A549 (cell line): ENCODE results near the gene COL13A1. TPM values are rescaled to one million over a fixed set of nuclear protein-coding genes. Genes with fewer than 3 reads are reported as not detected.
A peak's percentile ranks its signal among the peaks of the same experiment; 100 is the strongest.

ENCODE experiments used
- ATAC-seq, 2 experiments: fragments of 200-7000 bp in 1 of 2; fragments of >200 bp in 1 of 2; cut with Nextera tagmentation in 1 of 2; cut with Tn5 transposase in 1 of 2; 3 replicates each; pipeline versions ENCODE4 v1.8.0 to v1.9.1; 2018 to 2020; ENCODE audit warnings: mild to moderate bottlenecking in 1 of 2, moderate library complexity in 1 of 2
- CTCF ChIA-PET: fragments of 300-600 bp; sonication (Branson Sonifier 250); formaldehyde crosslinking; extraction: SDS; loops from one replicate; lab custom pipeline; 2021; ENCODE audit warnings: antibody characterized with exemption, inconsistent platforms; lab: Yijun Ruan, JAX
- POLR2A ChIA-PET: fragments of 350-600 bp; formaldehyde crosslinking; extraction: SDS; loops from one replicate; lab custom pipeline; 2021; ENCODE audit warnings: antibody characterized with exemption, inconsistent platforms; lab: Yijun Ruan, JAX
- DNase-seq, 2 experiments: peaks; one replicate each; pipeline versions ENCODE4 v3.0.0 to v3.0.0-alpha.2; 2011 to 2016; ENCODE audit warnings: low read depth in 1 of 2, low spot score in 1 of 2
- FAIRE-seq: peaks from 2 replicates; lab custom pipeline; 2011; peaks lifted over from hg19 to GRCh38; lab: Jason Lieb, UNC
- H3K27ac ChIP-seq, 2 experiments: fragments of >200 bp; sonication (Bioruptor Twin); formaldehyde crosslinking; 3 replicates each; pipeline ENCODE4 v1.5.1; 2016 to 2017
- H3K4me1 ChIP-seq: fragments of >200 bp; sonication (Bioruptor Twin); formaldehyde crosslinking; 3 replicates; pipeline ENCODE4 v1.6.1; 2016
- H3K4me2 ChIP-seq: fragments of >200 bp; sonication (Bioruptor Twin); formaldehyde crosslinking; 3 replicates; pipeline ENCODE4 v1.6.1; 2016
- H3K4me3 ChIP-seq: fragments of >200 bp; sonication (Bioruptor Twin); formaldehyde crosslinking; 3 replicates; pipeline ENCODE4 v1.5.1; 2016
- H3K9me3 ChIP-seq: fragments of >200 bp; sonication (Bioruptor Twin); formaldehyde crosslinking; 3 replicates; pipeline ENCODE4 v1.6.1; 2016
- CEBPB ChIP-seq, 2 experiments: fragments of >200 bp in 1 of 2; sonication (Bioruptor Twin) in 1 of 2; formaldehyde crosslinking in 1 of 2; IDR thresholded peaks; 2 replicates each; pipeline ENCODE4 v1.6.1; 2012 to 2016
- CHD4 ChIP-seq: fragments of 200-600 bp; sonication (generic); IDR thresholded peaks from 2 replicates; pipeline ENCODE4 v1.6.1; 2016; ENCODE audit warnings: antibody characterized with exemption, mild to moderate bottlenecking, borderline replicate concordance
- FOSL2 ChIP-seq, 2 experiments: fragments of 450-650 bp in 1 of 2; fragments of >200 bp in 1 of 2; sonication (Bioruptor Twin) in 1 of 2; formaldehyde crosslinking; IDR thresholded peaks; 2 replicates each; pipeline versions ENCODE4 v1.5.0 to v1.6.1; 2016 to 2020; ENCODE audit warnings: mild to moderate bottlenecking in 1 of 2, moderate library complexity in 1 of 2
- HDAC2 ChIP-seq: fragments of 200-600 bp; sonication (generic); IDR thresholded peaks from 2 replicates; pipeline ENCODE4 v1.6.1; 2016
- HEYL ChIP-seq: fragments of 250-450 bp; sonication (Bioruptor Pico); IDR thresholded peaks from 2 replicates; pipeline ENCODE4 v1.8.0; 2021; ENCODE audit warnings: mild to moderate bottlenecking, moderate library complexity
- JUNB ChIP-seq: fragments of >200 bp; sonication (Bioruptor Twin); formaldehyde crosslinking; IDR thresholded peaks from 2 replicates; pipeline ENCODE4 v1.6.1; 2016
- NFE2L2 ChIP-seq: fragments of 150-350 bp; conservative IDR thresholded peaks from 2 replicates; pipeline ENCODE4 v1.6.1; 2014; ENCODE audit warnings: low read length
- NR3C1 ChIP-seq: fragments of >200 bp; sonication (Bioruptor Twin); formaldehyde crosslinking; IDR thresholded peaks from 3 replicates; pipeline ENCODE4 v1.6.1; 2017
- RAD21 ChIP-seq, 2 experiments: fragments of >200 bp in 1 of 2; sonication (Bioruptor Twin) in 1 of 2; formaldehyde crosslinking in 1 of 2; IDR thresholded peaks in 1 of 2; conservative IDR thresholded peaks in 1 of 2; 2 replicates in 1 of 2; 3 replicates in 1 of 2; pipeline ENCODE4 v1.6.1; 2012 to 2018; ENCODE audit warnings: inconsistent platforms in 1 of 2
- SREBF2 ChIP-seq: fragments of 450-650 bp; IDR thresholded peaks from 2 replicates; pipeline ENCODE4 v1.6.1; 2014; ENCODE audit warnings: mild to moderate bottlenecking, moderate library complexity
- TFCP2L1 ChIP-seq: fragments of 250-450 bp; sonication (Bioruptor Pico); IDR thresholded peaks from 2 replicates; pipeline ENCODE4 v1.5.0; 2021; ENCODE audit warnings: mild to moderate bottlenecking
- WGBS: methylation state at CpG from one replicate; pipeline ENCODE4 v1.1.6; 2017; ENCODE audit errors: missing lambda C conversion rate; 5-methylcytosine and 5-hydroxymethylcytosine counted together
- polyA plus RNA-seq, 4 experiments: library from polyadenylated mRNA; depleted of rRNA in 3 of 4; stranded (reverse); fragments of >200 nt; fragmentation: RNase III in 1 of 4; extraction: RNeasy Plus Mini Kit Qiagen cat#74134 plus additional on column Dnase treatment in 1 of 4; gene quantifications; 2 replicates in 3 of 4; 3 replicates in 1 of 4; pipeline ENCODE4 v1.2.3, GENCODE V29; 2011 to 2017
- TF ChIP-seq, protein P1 (sequence below): IDR thresholded peaks from 2 replicates; pipeline ENCODE4 v1.6.1; 2012
- TF ChIP-seq, protein P2 (sequence below): IDR thresholded peaks from 2 replicates; pipeline ENCODE4 v1.6.1; 2012
- TF ChIP-seq, protein P3 (sequence below): fragments of >200 bp; sonication (Bioruptor Twin); formaldehyde crosslinking; IDR thresholded peaks from 3 replicates; pipeline ENCODE4 v1.5.1; 2016

Gene COL13A1
- polyA plus RNA-seq, 2 of the 4 experiments (the other 2 are of a cell fraction), result 0.08 to 0.27 TPM

DNA sequence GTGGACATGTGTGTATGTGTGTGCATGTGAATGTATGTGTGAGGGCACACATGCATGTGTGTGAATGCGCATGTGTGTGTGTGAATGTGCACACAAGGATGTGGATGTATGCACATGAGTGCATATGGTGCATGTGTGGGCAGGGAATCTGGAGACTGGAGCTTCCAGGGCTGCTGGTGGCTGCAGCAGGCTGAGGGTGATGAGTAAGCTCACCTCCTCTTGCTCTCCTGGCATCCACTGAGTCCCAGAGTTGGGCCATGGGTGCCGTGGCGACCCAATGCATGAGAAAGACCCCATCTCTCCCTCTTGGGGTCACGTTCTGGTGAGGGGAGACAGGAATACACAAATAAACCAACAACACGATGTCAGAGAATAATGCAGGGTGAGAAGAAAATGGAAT is 33.3 kb upstream of the COL13A1 start (continued):
- TF ChIP-seq, protein P1, sequence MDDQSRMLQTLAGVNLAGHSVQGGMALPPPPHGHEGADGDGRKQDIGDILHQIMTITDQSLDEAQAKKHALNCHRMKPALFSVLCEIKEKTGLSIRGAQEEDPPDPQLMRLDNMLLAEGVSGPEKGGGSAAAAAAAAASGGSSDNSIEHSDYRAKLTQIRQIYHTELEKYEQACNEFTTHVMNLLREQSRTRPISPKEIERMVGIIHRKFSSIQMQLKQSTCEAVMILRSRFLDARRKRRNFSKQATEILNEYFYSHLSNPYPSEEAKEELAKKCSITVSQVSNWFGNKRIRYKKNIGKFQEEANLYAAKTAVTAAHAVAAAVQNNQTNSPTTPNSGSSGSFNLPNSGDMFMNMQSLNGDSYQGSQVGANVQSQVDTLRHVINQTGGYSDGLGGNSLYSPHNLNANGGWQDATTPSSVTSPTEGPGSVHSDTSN, result no peak
- TF ChIP-seq, protein P2, sequence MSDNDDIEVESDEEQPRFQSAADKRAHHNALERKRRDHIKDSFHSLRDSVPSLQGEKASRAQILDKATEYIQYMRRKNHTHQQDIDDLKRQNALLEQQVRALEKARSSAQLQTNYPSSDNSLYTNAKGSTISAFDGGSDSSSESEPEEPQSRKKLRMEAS, result no peak
- TF ChIP-seq NR3C1 (no peak), SREBF2 (no peak)
- TF ChIP-seq, all 56 proteins: peak for 0

DNA sequence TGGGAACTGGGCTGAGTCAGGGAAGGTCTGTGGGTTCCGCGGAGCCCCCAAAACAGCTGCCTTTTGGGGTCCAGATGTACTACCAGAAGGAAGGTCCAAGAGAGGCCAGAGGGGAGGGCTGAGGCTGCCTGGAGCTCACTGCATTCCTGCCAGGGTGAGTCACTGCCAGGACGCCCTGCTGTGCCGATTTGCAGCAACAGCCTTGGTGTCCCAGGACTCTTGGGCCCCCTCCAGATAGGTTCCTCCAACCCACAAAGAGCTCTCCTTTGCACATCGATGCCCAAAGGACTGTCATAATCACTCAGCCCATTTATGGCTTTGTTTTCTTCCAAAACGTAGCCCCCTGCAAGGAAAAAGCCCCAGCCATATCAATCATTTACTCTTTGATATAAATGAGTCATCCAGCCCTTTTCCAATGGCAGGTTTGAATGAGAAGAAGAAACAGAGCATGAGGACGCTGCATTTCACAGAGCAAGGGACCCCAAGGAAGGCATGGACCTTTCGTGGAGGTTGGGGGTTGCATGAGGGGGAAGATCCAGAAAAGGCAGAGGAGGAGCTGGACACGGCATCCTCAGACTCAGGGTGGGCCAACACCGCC is 32.2 kb upstream of the COL13A1 start:
- H3K4me3 ChIP-seq, result no peak overlapping the region
- peak overlapping the region; percentile 77 to 84 for H3K27ac ChIP-seq
- H3K4me2 ChIP-seq, result peak overlapping the region; percentile 73
- peak; percentile 92 to 96 for ATAC-seq
- no peak for FAIRE-seq
- CTCF ChIA-PET, result interaction anchor here (0.8 to 11.0 kb wide), 6 partner anchors 11 to 145 kb away, joined by 3 to 103 read pairs (median 6); no protein-coding TSS in a partner anchor
- WGBS, result 21% methylated on average over 10 of the region's 10 CpGs
- peaks cover 25% of the 10 kb centered on the region for H3K4me1 ChIP-seq
- TF ChIP-seq, protein P2, result 0 out of 2 replicates have a peak, but pooled peaks have one; percentile 25
- TF ChIP-seq JUNB (peak; percentile 64; the same call in 1 of the 2 replicates), CHD4 (no peak), CEBPB (IDR thresholded peaks at IDR 0.05) (peak in 1 of 2 experiments; percentile 26; a peak in 1 of 4 replicates), FOSL2 (IDR thresholded peaks at IDR 0.05) (peak; percentile 67), FOSL2 (CRISPR knock-in tag; IDR thresholded peaks at IDR 0.05) (peak; percentile 86)
- DNase-seq, result peak; percentile 70 to 84
- POLR2A ChIA-PET, result interaction anchor here (1.3 kb wide), 1 partner anchor 33 kb away, joined by 3 read pairs; no protein-coding TSS in a partner anchor
- no peaks in the 10 kb centered on the region for H3K9me3 ChIP-seq

DNA sequence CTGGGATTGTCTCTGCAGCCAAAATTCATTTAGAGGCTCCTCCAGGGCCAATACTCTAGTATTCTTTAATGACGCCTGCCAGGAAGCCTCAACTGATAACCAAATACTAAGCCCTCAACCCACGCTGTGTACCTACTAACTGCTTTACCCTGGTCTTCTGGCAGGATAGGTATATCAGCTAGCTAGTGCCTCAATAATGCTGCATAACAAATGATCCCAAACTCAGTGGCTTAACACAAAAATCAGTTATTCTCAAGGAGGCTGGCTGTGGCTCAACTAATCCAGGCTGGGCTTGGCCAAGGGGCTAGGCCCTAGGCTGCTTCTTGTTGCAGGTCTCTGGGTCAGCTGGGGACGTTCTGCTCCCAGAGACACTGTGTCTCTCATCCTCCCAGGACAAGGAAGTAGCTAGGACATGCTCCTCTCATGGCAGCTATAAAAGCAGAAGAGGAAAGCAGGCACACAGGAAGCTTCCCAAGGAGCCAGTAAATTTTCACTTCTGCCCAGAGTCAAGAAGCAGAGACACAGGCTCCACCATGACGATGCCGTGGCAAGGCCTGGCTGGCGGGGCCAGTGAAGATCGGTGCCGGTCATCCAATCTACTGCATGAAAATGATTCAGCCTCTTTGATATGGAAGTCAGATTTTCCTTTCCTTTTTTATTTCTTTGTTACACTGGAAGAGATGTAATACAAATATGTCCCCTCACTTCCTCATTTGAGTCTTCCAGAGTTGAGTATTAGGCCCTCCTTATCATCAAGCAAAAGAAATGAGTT is 28.6 kb upstream of the COL13A1 start:
- H3K27ac ChIP-seq, result no peak overlapping the region
- no peaks in the 10 kb centered on the region for H3K9me3 ChIP-seq
- ATAC-seq, result no peak
- no peak for DNase-seq
- POLR2A ChIA-PET, result no interaction called here
- FAIRE-seq, result no peak
- CTCF ChIA-PET, result interaction anchor here (1.0 to 11.0 kb wide), 8 partner anchors 13 to 142 kb away, joined by 3 to 103 read pairs (median 4); partner anchors contain the start of gene COL13A1
- H3K4me2 ChIP-seq, result no peak overlapping the region
- H3K4me3 ChIP-seq, result no peak overlapping the region
- TF ChIP-seq TFCP2L1 (CRISPR knock-in tag) (no peak), HEYL (CRISPR knock-in tag) (no peak), CEBPB (IDR thresholded peaks at IDR 0.05) (no peak)
- TF ChIP-seq, all 56 proteins: peak for 0
- peaks cover 24% of the 10 kb centered on the region for H3K4me1 ChIP-seq
- WGBS, result 82% methylated on average over 8 of the region's 8 CpGs

DNA sequence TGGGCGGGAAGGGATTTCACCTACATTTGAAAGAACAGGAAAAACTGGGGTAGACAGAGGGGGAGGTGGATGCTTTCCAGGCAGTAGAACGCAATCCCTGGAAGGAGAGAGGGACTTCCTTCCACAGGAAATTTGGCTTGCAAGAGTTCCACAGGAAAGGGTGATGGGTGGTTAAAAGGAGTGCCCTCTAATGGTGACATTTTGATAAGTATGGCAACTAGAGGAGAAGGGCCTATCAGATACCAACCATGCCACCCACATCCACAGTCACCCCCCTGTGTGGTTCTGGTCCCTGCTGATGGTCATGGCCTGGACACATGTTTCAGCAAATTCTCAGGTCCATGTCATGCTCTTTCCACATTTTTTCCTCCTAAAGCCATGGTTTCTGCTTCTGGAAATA is 27.1 kb upstream of the COL13A1 start:
- CTCF ChIA-PET, result interaction anchor here (1.2 to 11.0 kb wide), 3 partner anchors 11 to 126 kb away, joined by 3 to 103 read pairs (median 32); partner anchors contain the start of gene COL13A1
- POLR2A ChIA-PET, result no interaction called here
- TF ChIP-seq RAD21 (conservative IDR thresholded peaks at IDR 0.05 in 1 of 2, IDR thresholded peaks at IDR 0.05 in 1 of 2) (0 out of 5 replicates have a peak, but pooled peaks of 1 of the 2 experiments have one; percentile 8), NFE2L2 (no peak), HDAC2 (no peak)
- TF ChIP-seq, protein P3, sequence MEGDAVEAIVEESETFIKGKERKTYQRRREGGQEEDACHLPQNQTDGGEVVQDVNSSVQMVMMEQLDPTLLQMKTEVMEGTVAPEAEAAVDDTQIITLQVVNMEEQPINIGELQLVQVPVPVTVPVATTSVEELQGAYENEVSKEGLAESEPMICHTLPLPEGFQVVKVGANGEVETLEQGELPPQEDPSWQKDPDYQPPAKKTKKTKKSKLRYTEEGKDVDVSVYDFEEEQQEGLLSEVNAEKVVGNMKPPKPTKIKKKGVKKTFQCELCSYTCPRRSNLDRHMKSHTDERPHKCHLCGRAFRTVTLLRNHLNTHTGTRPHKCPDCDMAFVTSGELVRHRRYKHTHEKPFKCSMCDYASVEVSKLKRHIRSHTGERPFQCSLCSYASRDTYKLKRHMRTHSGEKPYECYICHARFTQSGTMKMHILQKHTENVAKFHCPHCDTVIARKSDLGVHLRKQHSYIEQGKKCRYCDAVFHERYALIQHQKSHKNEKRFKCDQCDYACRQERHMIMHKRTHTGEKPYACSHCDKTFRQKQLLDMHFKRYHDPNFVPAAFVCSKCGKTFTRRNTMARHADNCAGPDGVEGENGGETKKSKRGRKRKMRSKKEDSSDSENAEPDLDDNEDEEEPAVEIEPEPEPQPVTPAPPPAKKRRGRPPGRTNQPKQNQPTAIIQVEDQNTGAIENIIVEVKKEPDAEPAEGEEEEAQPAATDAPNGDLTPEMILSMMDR, result no peak; the same call in 2 of the 3 replicates
- ATAC-seq (peak in 1 of 2 experiments; percentile 36; a peak in 2 of 6 replicates), FAIRE-seq (no peak), DNase-seq (no peak)
- WGBS, result 85% methylated on average over 2 of the region's 2 CpGs
- peaks cover 9% of the 10 kb centered on the region for H3K4me1 ChIP-seq
- H3K9me3 ChIP-seq, result no peaks in the 10 kb centered on the region
- no peak overlapping the region for H3K27ac ChIP-seq
- no peak overlapping the region for H3K4me2 ChIP-seq
- no peak overlapping the region for H3K4me3 ChIP-seq
